Measurements from ENCODE around the gene FOXN3.

GRCh38 chr14:89377544-89377943 lies 39.5 kb downstream of the FOXN3 start:
- TF ChIP-seq CTCF (IDR thresholded peaks at IDR 0.05; ENCODE audit: poor library complexity, severe bottlenecking) (no peak), EZH2 (IDR thresholded peaks at IDR 0.05; ENCODE audit: borderline replicate concordance, insufficient read depth, low read length, poor library complexity, severe bottlenecking) (no peak), EP300 (conservative IDR thresholded peaks at IDR 0.05; ENCODE audit: poor library complexity, severe bottlenecking) (no peak), MXI1 (conservative IDR thresholded peaks at IDR 0.05; ENCODE audit: poor library complexity, severe bottlenecking) (no peak), TAF1 (IDR thresholded peaks at IDR 0.05; ENCODE audit: low read depth) (no peak), POLR2AphosphoS5 (IDR thresholded peaks at IDR 0.05) (no peak), REST (IDR thresholded peaks at IDR 0.05; ENCODE audit: borderline replicate concordance) (no peak)

All from neural cell (in vitro differentiated cells).